Liver (tissue), 9 donors: ENCODE results near the gene KLHL2. TPM values are rescaled to one million over a fixed set of nuclear protein-coding genes. Genes with fewer than 3 reads are reported as not detected.

Experiments
- DNase-seq: peaks from one replicate; pipeline ENCODE4 v3.0.0-alpha.2; 2017; ENCODE audit warnings: low spot score
- H3K27ac ChIP-seq, 2 donors: one replicate each; pipeline ENCODE4 v1.7.0; 2013; ENCODE audit warnings: inconsistent platforms in 2 of 2, low read length in 2 of 2, control low read depth in 1 of 2, low read depth in 1 of 2, mild to moderate bottlenecking in 1 of 2
- H3K27me3 ChIP-seq, 4 donors: one replicate each; pipeline versions ENCODE4 v1.6.1 to v1.7.0; 2013; ENCODE audit warnings: low read length in 3 of 4, inconsistent platforms in 1 of 4, mild to moderate bottlenecking in 1 of 4, moderate library complexity in 1 of 4; ENCODE audit not compliant: control insufficient read depth in 4 of 4, insufficient read depth in 4 of 4
- H3K36me3 ChIP-seq, 4 donors: one replicate each; pipeline versions ENCODE4 v1.6.1 to v1.7.0; 2013; ENCODE audit warnings: low read length in 3 of 4, mild to moderate bottlenecking in 3 of 4, low read depth in 1 of 4, moderate library complexity in 1 of 4; ENCODE audit not compliant: control insufficient read depth in 4 of 4, insufficient read depth in 3 of 4
- H3K4me1 ChIP-seq, 4 donors: one replicate each; pipeline versions ENCODE4 v1.6.1 to v1.7.0; 2013; ENCODE audit warnings: low read length in 3 of 4, mild to moderate bottlenecking in 3 of 4, moderate library complexity in 1 of 4; ENCODE audit not compliant: control insufficient read depth in 4 of 4, insufficient read depth in 4 of 4
- H3K4me3 ChIP-seq, 3 donors: one replicate each; pipeline versions ENCODE4 v1.6.1 to v1.7.0; 2013; ENCODE audit warnings: low read length in 3 of 3, control low read depth in 1 of 3, low read depth in 1 of 3, mild to moderate bottlenecking in 1 of 3
- H3K9ac ChIP-seq, 2 donors: one replicate each; pipeline ENCODE4 v1.7.0; 2013; ENCODE audit warnings: low read length in 2 of 2, mild to moderate bottlenecking in 2 of 2, moderate library complexity in 2 of 2, control low read depth in 1 of 2, low read depth in 1 of 2
- H3K9me3 ChIP-seq, 4 donors: one replicate each; pipeline versions ENCODE4 v1.6.1 to v1.7.0; 2013; ENCODE audit warnings: low read length in 3 of 4; ENCODE audit not compliant: control insufficient read depth in 4 of 4
- CTCF ChIP-seq: fragments of 150-350 bp; IDR thresholded peaks from 2 replicates; pipeline ENCODE4 v1.5.1; 2017; ENCODE audit warnings: improper control_type of control experiment, low read depth, low read length; ENCODE audit not compliant: missing input control
- EGR1 ChIP-seq, 2 donors: IDR thresholded peaks; 2 replicates each; pipeline ENCODE4 v1.6.1; 2016 to 2018; ENCODE audit warnings: antibody characterized with exemption in 2 of 2, low read depth in 2 of 2
- GABPA ChIP-seq, 2 donors: IDR thresholded peaks in 1 of 2; conservative IDR thresholded peaks in 1 of 2; 2 replicates each; pipeline ENCODE4 v1.6.1; 2016; ENCODE audit warnings: antibody characterized with exemption in 2 of 2, mild to moderate bottlenecking in 1 of 2, moderate library complexity in 1 of 2
- HNF4A ChIP-seq, 2 donors: conservative IDR thresholded peaks; 2 replicates each; pipeline ENCODE4 v1.6.1; 2016; ENCODE audit warnings: antibody characterized with exemption in 2 of 2, mild to moderate bottlenecking in 2 of 2
- MAX ChIP-seq: IDR thresholded peaks from 2 replicates; pipeline ENCODE4 v1.6.1; 2016; ENCODE audit warnings: antibody characterized with exemption
- REST ChIP-seq: IDR thresholded peaks from 2 replicates; pipeline ENCODE4 v1.6.1; 2016; ENCODE audit warnings: antibody characterized with exemption, mild to moderate bottlenecking
- RXRA ChIP-seq, 2 donors: IDR thresholded peaks; 2 replicates each; pipeline ENCODE4 v1.6.1; 2017 to 2018; ENCODE audit warnings: antibody characterized with exemption in 2 of 2, mild to moderate bottlenecking in 1 of 2
- TAF1 ChIP-seq: conservative IDR thresholded peaks from 2 replicates; pipeline ENCODE4 v1.6.1; 2016; ENCODE audit warnings: antibody characterized with exemption, mild to moderate bottlenecking
- YY1 ChIP-seq: IDR thresholded peaks from 2 replicates; pipeline ENCODE4 v1.6.1; 2016; ENCODE audit warnings: antibody characterized with exemption, mild to moderate bottlenecking
- ZBTB33 ChIP-seq: IDR thresholded peaks from 2 replicates; pipeline ENCODE4 v1.6.1; 2016; ENCODE audit warnings: antibody characterized with exemption
- WGBS: extraction: QIAGEN DNeasy Blood & Tissue Kit; methylation state at CpG from one replicate; pipeline ENCODE4 v1.1.7; 2013; 5-methylcytosine and 5-hydroxymethylcytosine counted together
- polyA plus RNA-seq, 2 donors: library from polyadenylated mRNA; stranded (reverse) in 1 of 2; unstranded in 1 of 2; fragments of 200-250 nt in 1 of 2; fragments of >200 nt in 1 of 2; fragmentation: Nextera tagmentation in 1 of 2; extraction: Ambion mirVana in 1 of 2; gene quantifications; one replicate each; pipeline versions ENCODE4 v1.2.1 to v1.2.3, GENCODE V29; 2013 to 2015
- total RNA-seq, 2 donors: library from RNA; depleted of rRNA; stranded (reverse); fragments of >200 nt; gene quantifications; one replicate each; pipeline ENCODE4 v1.2.3, GENCODE V29; 2014
- donor health status: healthy.
- donor health status: healthy.
- donor health status: healthy.
- donor health status: healthy.
- donor health status: healthy.

The KLHL2 gene
- total and polyA plus RNA-seq, 4 donors: 10.0 to 37.9 (median 13.6) TPM

DNA sequence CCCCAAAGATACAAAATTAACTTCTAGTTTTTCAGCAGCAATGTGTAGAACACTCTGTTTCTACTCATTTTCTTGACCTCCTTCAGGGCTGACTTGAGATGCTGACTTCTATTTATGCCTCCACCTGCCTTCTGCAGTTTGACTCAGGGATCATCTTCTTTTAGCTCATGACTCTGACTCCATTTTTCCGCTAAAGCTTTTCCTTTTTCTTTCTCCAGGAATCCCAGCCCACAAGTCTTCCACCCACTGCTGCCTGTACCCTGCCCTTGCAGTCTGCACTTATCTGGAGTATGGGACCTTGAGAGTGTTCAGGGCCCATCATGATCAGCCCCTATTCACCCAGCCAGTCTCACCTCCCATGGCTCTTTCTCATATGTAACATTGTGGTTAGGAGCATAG, 14.9 kb upstream of the KLHL2 start:
- 95% methylated on average over 1 of the region's 1 CpG for WGBS
- Histone ChIP-seq H3K4me3 (no peak overlapping the region), H3K36me3 (no peaks in the 10 kb centered on the region), H3K27ac (peak overlapping the region in 1 of 2 donors; percentile 15), H3K9me3 (no peaks in the 10 kb centered on the region), H3K4me1 (peaks cover 3 to 35% (median 23%) of the 10 kb centered on the region in 4 donors), H3K9ac (no peak overlapping the region), H3K27me3 (no peaks in the 10 kb centered on the region)
- TF ChIP-seq CTCF (no peak), REST (no peak), EGR1 (IDR thresholded peaks at IDR 0.05; ENCODE audit: low read depth in 2 of 2) (no peak), MAX (no peak), ZBTB33 (no peak), GABPA (IDR thresholded peaks at IDR 0.05 in 1 of 2, conservative IDR thresholded peaks at IDR 0.05 in 1 of 2) (no peak)
- DNase-seq: no peak

DNA sequence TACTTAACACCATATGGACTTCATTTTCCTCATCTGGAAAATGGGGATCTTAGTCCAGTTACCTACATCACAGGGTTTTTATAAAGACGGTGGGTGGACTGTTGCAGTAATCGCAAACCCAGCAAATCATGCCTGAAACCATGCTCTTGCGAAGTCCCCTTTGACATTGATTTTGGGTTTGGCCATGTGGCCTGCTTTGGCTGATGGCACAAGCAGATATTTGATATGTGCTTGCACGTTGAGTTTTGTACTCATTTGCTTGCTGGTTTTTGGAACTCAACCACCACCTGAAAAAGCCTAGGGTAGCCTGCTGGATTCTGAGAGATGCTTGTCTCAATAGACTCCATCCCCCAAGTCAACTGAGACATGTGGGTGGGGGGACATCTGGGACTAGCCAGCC, 14.4 kb upstream of the KLHL2 start:
- DNase-seq: no peak
- H3K27ac ChIP-seq: peak overlapping the region in 1 of 2 donors; percentile 5
- no peaks in the 10 kb centered on the region for H3K27me3 ChIP-seq
- TF ChIP-seq HNF4A (conservative IDR thresholded peaks at IDR 0.05): peak in 1 of 2 donors; percentile 28
- TF ChIP-seq TAF1: no peak
- TF ChIP-seq MAX: peak; percentile 20
- TF ChIP-seq YY1: no peak
- peak in 1 of 2 donors; percentile 6 for TF ChIP-seq RXRA (IDR thresholded peaks at IDR 0.05)
- no peak overlapping the region for H3K4me3 ChIP-seq
- no peak overlapping the region for H3K9ac ChIP-seq
- WGBS: 42% methylated on average over 4 of the region's 4 CpGs
- H3K4me1 ChIP-seq: peaks cover 3 to 31% (median 22%) of the 10 kb centered on the region in 4 donors
- no peaks in the 10 kb centered on the region for H3K36me3 ChIP-seq
- no peaks in the 10 kb centered on the region for H3K9me3 ChIP-seq
